Activated T-cell treated with anti-CD3 and anti-CD28 coated beads, Interleukin-2, amount 50 U/mL, for 4 hours (primary cell): ENCODE data around the gene MANF. TPM values are rescaled to one million over a fixed set of nuclear protein-coding genes. Genes with fewer than 3 reads are reported as not detected.

Source experiments
- ATAC-seq, 2 donors: fragments of 200-7000 bp; cut with Tn5 transposase; one replicate each; pipeline ENCODE4 v1.10.0; 2021
- DNase-seq: peaks from one replicate; pipeline ENCODE4 v3.0.0-alpha.2; 2020
- H3K27me3 Mint-ChIP-seq: one replicate; pipeline ENCODE4 v1.8.0; 2021; ENCODE audit warnings: low read depth, mixed read lengths
- H3K36me3 Mint-ChIP-seq: one replicate; pipeline ENCODE4 v1.8.0; 2022; ENCODE audit warnings: mixed read lengths; ENCODE audit not compliant: insufficient read depth
- H3K4me1 Mint-ChIP-seq: one replicate; pipeline ENCODE4 v1.8.0; 2021; ENCODE audit warnings: low read depth, mixed read lengths
- H3K4me3 Mint-ChIP-seq: one replicate; pipeline ENCODE4 v1.8.0; 2021; ENCODE audit warnings: mild to moderate bottlenecking, moderate library complexity, mixed read lengths
- H3K9me3 Mint-ChIP-seq: one replicate; pipeline ENCODE4 v1.8.0; 2021; ENCODE audit warnings: mixed read lengths
- total RNA-seq, 3 donors: library from RNA; stranded (reverse); gene quantifications; one replicate each; pipeline ENCODE4 v1.2.1, GENCODE V29; 2021

MANF gene
- 100 to 1,000 TPM; 226 to 237 (median 236) TPM for total RNA-seq

GRCh38 chr3:51384726-51385473 is at the start of gene MANF:
TSS of gene MANF (plus strand) at chr3:51385291. CDS start at chr3:51385343, 52 bp downstream.
- H3K9me3 Mint-ChIP-seq = no peaks in the 10 kb centered on the region
- DNase-seq (peak; percentile 95), ATAC-seq (peak; percentile 95 to 96)
- H3K4me1 Mint-ChIP-seq = peaks cover 48% of the 10 kb centered on the region
- peak within 1 kb of the TSS; percentile 99 for H3K4me3 Mint-ChIP-seq
- H3K27me3 Mint-ChIP-seq = no peaks in the 10 kb centered on the region
- H3K36me3 Mint-ChIP-seq = peaks cover 26% of the 10 kb centered on the region

DNA sequence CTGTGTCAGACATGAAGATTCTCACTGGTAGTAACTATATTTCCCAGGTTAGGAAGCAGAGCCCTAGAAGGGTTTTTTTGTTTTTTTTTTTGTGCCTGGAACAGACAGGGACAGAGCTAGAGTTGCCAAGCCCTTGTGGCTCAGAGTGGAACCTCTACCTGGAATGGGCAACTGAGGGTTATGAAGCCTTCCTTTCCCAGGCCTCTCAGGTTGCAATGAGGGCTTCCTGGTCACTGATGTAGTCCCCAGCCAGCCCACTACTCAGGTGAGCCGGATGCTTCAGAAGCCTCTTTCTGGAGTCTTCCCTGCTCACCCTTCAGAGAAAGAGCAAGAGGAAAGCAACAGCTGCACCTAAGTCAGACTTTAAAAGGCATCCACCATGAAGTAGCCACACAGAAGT is 48.8 kb upstream of the MANF start:
- Mint-ChIP-seq H3K36me3 (no peaks in the 10 kb centered on the region), H3K9me3 (no peaks in the 10 kb centered on the region), H3K27me3 (no peaks in the 10 kb centered on the region)

GRCh38 chr3:51337666-51338065 is 47.4 kb upstream of the MANF start:
- DNase-seq (no peak), ATAC-seq (no peak)
- Mint-ChIP-seq H3K4me1 (no peaks in the 10 kb centered on the region), H3K36me3 (no peaks in the 10 kb centered on the region), H3K27me3 (no peaks in the 10 kb centered on the region), H3K9me3 (no peaks in the 10 kb centered on the region), H3K4me3 (no peak overlapping the region)

More for the DNA sequence above, 48.8 kb upstream of the MANF start:
- Mint-ChIP-seq H3K4me1 (no peaks in the 10 kb centered on the region), H3K4me3 (no peak overlapping the region)
- DNase-seq = no peak
- no peak for ATAC-seq

DNA sequence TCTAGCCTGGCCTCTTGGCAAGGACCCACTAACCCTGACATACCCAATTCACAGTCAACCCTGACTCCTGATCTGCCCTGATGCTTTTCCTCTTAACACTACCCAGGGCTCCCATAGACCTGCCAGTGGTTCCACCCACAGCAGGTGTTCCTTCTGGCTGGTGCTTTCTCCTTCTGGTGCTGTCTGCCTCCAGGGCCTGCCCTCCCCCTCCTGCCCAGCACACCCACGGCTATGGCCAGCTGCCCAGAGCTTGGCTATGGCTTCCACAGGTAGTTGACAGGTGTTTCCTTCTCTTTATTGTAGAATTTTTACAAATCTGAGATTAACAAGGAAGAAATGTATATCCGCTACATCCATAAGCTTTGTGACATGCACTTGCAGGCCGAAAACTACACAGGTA is 46.5 kb upstream of the MANF start:
- DNase-seq (no peak), ATAC-seq (no peak)
- no peaks in the 10 kb centered on the region for H3K4me1 Mint-ChIP-seq
- H3K9me3 Mint-ChIP-seq = no peaks in the 10 kb centered on the region
- no peak overlapping the region for H3K4me3 Mint-ChIP-seq
- H3K27me3 Mint-ChIP-seq = no peaks in the 10 kb centered on the region
- H3K36me3 Mint-ChIP-seq = no peaks in the 10 kb centered on the region

- ATAC-seq = no peak
- no peaks in the 10 kb centered on the region for H3K4me1 Mint-ChIP-seq
- no peak overlapping the region for H3K4me3 Mint-ChIP-seq
- DNase-seq = no peak
- H3K36me3 Mint-ChIP-seq = no peaks in the 10 kb centered on the region
- no peaks in the 10 kb centered on the region for H3K27me3 Mint-ChIP-seq
- no peaks in the 10 kb centered on the region for H3K9me3 Mint-ChIP-seq
Measured at GRCh38 chr3:51340013-51340829, 44.9 kb upstream of the MANF start.

DNA sequence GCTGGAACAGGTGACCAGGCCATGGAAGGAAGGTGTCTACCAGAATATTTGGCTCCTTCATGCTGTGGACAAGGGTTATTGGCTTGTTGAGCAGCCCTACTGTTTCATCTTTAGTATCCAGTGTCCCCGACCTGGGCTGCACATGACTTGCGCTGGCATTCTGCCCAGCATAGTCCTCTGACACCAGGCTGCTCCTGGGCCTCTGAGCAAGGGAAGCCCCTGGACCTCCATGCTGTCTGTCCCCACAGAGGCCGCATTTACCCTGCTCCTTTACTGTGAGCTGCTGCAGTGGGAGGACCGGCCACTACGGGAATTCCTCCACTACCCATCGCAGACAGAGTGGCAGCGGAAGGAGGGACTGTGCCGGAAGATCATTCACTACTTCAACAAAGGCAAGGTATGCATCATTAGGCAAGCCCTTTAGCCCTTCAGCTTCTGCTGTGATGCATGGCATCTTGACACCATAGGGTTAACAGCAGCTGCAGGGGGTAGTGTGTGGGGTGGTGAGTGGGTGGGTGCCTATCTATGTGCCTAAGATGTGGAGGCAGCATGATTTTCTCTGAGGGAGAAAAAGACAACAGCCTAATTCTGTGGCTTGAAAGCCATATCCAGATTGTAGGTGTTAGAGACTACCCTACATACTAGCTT is 44.0 kb upstream of the MANF start:
- H3K27me3 Mint-ChIP-seq = no peaks in the 10 kb centered on the region
- H3K36me3 Mint-ChIP-seq = no peaks in the 10 kb centered on the region
- no peak for DNase-seq
- H3K9me3 Mint-ChIP-seq = no peaks in the 10 kb centered on the region
- H3K4me1 Mint-ChIP-seq = no peaks in the 10 kb centered on the region
- no peak overlapping the region for H3K4me3 Mint-ChIP-seq
- ATAC-seq = no peak

- ATAC-seq (no peak), DNase-seq (no peak)
- Mint-ChIP-seq H3K27me3 (no peaks in the 10 kb centered on the region), H3K4me1 (no peaks in the 10 kb centered on the region), H3K9me3 (no peaks in the 10 kb centered on the region), H3K4me3 (no peak overlapping the region), H3K36me3 (no peaks in the 10 kb centered on the region)
Measured at GRCh38 chr3:51343918-51344687, 41.0 kb upstream of the MANF start.

GRCh38 chr3:51350751-51351150 is 34.3 kb upstream of the MANF start:
- Mint-ChIP-seq H3K4me3 (no peak overlapping the region), H3K36me3 (no peaks in the 10 kb centered on the region), H3K27me3 (peaks cover 3% of the 10 kb centered on the region), H3K9me3 (no peaks in the 10 kb centered on the region), H3K4me1 (no peaks in the 10 kb centered on the region)
- ATAC-seq (no peak), DNase-seq (no peak)

DNA sequence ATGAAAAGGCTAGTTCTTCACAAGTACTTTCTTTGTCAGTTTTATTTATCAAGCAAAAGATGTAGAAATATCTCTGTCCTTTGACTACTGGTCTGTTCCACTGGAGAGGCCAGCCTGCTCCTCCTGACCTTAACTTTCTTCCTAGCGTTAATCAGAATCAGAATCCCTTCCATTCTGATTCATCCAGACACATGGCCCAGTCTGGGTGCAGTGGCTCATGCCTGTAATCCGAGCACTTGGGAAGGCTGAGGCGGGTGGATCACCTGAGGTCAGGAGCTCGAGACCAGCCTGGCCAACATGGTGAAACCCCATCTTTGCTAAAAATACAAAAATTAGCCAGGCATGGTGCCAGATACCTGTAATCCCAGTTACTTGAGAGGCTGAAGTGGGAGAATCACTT is 32.0 kb upstream of the MANF start:
- no peak for DNase-seq
- no peaks in the 10 kb centered on the region for H3K36me3 Mint-ChIP-seq
- no peaks in the 10 kb centered on the region for H3K4me1 Mint-ChIP-seq
- H3K9me3 Mint-ChIP-seq = no peaks in the 10 kb centered on the region
- H3K27me3 Mint-ChIP-seq = peaks cover 3% of the 10 kb centered on the region
- no peak overlapping the region for H3K4me3 Mint-ChIP-seq
- ATAC-seq = no peak

GRCh38 chr3:51353691-51354090 is 31.4 kb upstream of the MANF start:
- H3K9me3 Mint-ChIP-seq = no peaks in the 10 kb centered on the region
- DNase-seq (no peak), ATAC-seq (no peak)
- H3K36me3 Mint-ChIP-seq = no peaks in the 10 kb centered on the region
- no peak overlapping the region for H3K4me3 Mint-ChIP-seq
- H3K27me3 Mint-ChIP-seq = peaks cover 3% of the 10 kb centered on the region
- H3K4me1 Mint-ChIP-seq = no peaks in the 10 kb centered on the region

- DNase-seq (no peak), ATAC-seq (no peak)
- H3K4me1 Mint-ChIP-seq = no peaks in the 10 kb centered on the region
- no peaks in the 10 kb centered on the region for H3K9me3 Mint-ChIP-seq
- H3K4me3 Mint-ChIP-seq = no peak overlapping the region
- H3K36me3 Mint-ChIP-seq = no peaks in the 10 kb centered on the region
- H3K27me3 Mint-ChIP-seq = peaks cover 3% of the 10 kb centered on the region
Measured at GRCh38 chr3:51354172-51354571, 30.9 kb upstream of the MANF start.

DNA sequence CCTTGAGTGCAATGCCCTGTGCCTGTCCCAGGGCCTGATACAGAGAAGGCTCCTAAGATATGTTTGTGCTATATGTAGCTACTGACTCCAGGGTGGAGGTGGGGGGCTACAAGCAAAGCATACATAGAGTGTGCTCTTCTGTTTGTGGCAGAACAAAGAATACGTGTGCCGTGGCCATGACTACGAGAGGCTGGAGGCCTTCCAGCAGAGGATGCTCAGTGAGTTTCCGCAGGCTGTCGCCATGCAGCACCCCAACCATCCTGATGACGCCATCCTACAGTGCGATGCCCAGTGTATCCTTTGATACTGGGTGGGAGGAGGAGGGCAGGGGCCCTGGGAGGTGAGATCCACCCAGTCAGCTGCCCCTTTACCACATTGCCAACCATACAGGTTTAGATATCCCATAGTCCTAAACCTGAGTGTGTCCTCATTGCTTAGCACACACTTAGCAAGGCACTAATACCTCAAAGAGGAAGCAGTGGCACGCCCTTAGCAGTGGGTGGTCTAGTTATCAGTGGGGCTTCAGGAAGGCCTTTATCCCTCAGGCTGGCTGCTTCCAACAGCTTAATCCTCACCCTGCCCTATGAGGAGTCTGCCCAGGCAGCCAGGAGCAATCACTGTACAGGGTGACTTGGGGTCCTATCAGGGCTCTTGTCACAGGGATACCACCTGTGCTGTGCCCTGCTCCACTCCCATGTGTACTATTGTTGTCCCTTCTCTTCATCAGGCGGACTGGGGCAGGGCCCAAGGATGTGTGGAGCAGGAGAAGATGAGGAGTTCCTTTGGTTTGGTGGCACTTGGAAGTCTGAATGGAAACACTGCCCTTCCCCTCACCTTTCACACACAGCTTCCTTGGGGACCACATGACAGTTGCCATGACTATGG is 30.1 kb upstream of the MANF start:
- H3K4me3 Mint-ChIP-seq = no peak overlapping the region
- ATAC-seq (no peak), DNase-seq (no peak)
- no peaks in the 10 kb centered on the region for H3K27me3 Mint-ChIP-seq
- H3K36me3 Mint-ChIP-seq = no peaks in the 10 kb centered on the region
- H3K9me3 Mint-ChIP-seq = no peaks in the 10 kb centered on the region
- no peaks in the 10 kb centered on the region for H3K4me1 Mint-ChIP-seq

DNA sequence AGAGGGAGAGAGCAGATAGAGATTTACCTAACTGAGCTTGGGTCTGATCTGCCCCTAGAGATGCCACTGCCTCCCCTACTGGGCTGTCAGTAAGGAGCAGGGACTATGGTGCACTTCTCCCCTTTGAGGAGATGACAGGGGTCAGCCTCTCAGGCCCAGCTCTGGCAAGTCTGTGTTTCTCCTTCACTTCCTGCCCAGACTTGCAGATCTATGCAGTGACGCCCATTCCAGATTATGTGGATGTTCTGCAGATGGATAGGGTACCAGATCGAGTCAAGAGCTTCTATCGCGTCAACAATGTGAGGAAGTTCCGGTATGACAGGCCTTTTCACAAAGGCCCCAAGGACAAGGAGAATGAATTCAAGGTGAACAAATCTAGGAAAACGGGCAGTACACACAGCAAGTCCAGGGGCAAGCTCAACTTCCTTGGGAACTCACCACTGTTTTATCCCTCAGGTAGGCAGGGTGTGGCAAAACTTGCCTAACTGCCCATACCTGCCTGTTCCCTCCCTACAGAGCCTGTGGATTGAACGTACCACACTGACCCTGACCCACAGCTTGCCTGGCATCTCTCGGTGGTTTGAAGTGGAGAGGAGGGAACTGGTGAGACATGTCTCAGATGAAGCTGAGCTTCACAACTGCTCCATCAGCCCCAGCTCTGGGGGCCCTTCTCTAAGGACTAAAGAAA is 29.1 kb upstream of the MANF start:
- H3K4me1 Mint-ChIP-seq = no peaks in the 10 kb centered on the region

More for the DNA sequence above, 29.1 kb upstream of the MANF start:
- no peaks in the 10 kb centered on the region for H3K36me3 Mint-ChIP-seq
- H3K9me3 Mint-ChIP-seq = no peaks in the 10 kb centered on the region
- H3K4me3 Mint-ChIP-seq = no peak overlapping the region
- DNase-seq (no peak), ATAC-seq (no peak)
- no peaks in the 10 kb centered on the region for H3K27me3 Mint-ChIP-seq
